ENCODE results near the gene GLI1.

Gene GLI1

DNA sequence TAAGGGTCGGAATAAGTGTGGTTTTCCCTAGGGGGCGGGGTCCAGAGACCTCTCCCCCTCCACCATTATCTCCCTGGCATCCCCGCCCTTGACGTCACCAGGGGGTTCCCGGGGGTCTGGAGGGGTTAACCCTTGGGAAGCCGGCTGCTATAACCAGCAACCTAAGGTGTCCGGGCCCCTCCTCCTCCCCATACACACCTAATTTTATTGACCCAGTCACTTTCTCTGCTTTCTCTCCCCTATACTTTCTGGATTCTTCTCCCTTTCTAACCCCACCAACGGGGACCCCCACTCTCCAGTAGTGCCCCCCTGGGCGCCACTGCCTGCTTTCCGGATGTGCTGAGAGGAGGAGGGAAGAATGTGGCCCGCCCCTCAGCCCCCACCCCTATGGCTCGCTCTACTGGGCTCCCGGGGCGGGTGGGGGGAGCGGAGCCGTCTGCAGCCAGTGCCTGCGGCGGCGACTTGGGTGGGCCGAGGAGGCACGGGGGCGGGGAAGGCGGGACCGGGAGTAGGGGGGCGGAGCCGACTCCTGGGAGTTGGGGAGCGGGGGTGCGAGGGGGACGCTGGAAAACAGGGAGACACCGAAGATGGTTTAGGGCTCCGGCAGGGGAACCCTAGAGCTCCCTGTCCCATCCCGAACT is 1.8 kb downstream of the GLI1 start:
- H3K4me2 ChIP-seq, result peak overlapping the region; percentile 89 to 100 (median 99)
- no peaks in the 10 kb centered on the region for H3K36me3 ChIP-seq
- no peak for TF ChIP-seq Cebpa-rat (IDR thresholded peaks at IDR 0.05)
- H3K9ac ChIP-seq, result peak overlapping the region; percentile 54 to 76 (median 71)
- no peaks in the 10 kb centered on the region for H3K9me3 ChIP-seq (replicated peaks in 1 of 11)
- peaks cover 0 to 11% (median 0%) of the 10 kb centered on the region in 11 experiments; a peak in 6 of 22 replicates for H4K20me1 ChIP-seq
- peak overlapping the region in 3 of 11 experiments; percentile 18 to 29 (median 20); a peak in 2 of 22 replicates for H3K27ac ChIP-seq
- peak overlapping the region; percentile 56 to 75 (median 69) for H3K4me3 ChIP-seq
- peaks cover 43 to 72% (median 57%) of the 10 kb centered on the region in 10 experiments for H3K4me1 ChIP-seq
- H3K27me3 ChIP-seq, result peaks cover 7 to 22% (median 18%) of the 10 kb centered on the region in 11 experiments

DNA sequence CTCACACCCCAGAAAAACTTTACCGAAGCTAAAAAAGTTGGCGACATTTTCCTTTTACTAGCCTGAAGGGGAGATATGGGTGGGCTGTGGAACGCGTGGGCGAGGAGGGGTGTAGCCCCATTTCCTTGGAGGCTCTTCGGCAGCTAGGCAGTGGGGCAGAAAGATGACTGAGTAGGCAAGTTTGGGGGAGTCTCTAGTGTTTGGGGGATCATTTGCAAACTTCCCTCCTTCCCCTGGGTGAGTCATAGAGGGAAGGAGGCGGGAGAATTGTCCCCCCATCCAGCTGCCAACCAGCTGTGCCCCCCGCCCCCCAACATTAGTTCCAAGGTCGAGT is 2.3 kb downstream of the GLI1 start:
- peak overlapping the region; percentile 89 to 100 (median 99) for H3K4me2 ChIP-seq
- H3K27ac ChIP-seq, result peak overlapping the region in 6 of 11 experiments; percentile 17 to 56 (median 30); a peak in 6 of 22 replicates
- H4K20me1 ChIP-seq, result peaks cover 0 to 16% (median 0%) of the 10 kb centered on the region in 11 experiments; a peak in 6 of 22 replicates
- H3K27me3 ChIP-seq, result peaks cover 7 to 22% (median 18%) of the 10 kb centered on the region in 11 experiments
- peak overlapping the region; percentile 54 to 76 (median 71) for H3K9ac ChIP-seq
- peak overlapping the region; percentile 56 to 75 (median 69) for H3K4me3 ChIP-seq
- H3K9me3 ChIP-seq (replicated peaks in 1 of 11), result no peaks in the 10 kb centered on the region
- TF ChIP-seq Cebpa-rat (IDR thresholded peaks at IDR 0.05), result no peak
- H3K4me1 ChIP-seq, result peaks cover 42 to 70% (median 54%) of the 10 kb centered on the region in 10 experiments
- H3K36me3 ChIP-seq, result no peaks in the 10 kb centered on the region

DNA sequence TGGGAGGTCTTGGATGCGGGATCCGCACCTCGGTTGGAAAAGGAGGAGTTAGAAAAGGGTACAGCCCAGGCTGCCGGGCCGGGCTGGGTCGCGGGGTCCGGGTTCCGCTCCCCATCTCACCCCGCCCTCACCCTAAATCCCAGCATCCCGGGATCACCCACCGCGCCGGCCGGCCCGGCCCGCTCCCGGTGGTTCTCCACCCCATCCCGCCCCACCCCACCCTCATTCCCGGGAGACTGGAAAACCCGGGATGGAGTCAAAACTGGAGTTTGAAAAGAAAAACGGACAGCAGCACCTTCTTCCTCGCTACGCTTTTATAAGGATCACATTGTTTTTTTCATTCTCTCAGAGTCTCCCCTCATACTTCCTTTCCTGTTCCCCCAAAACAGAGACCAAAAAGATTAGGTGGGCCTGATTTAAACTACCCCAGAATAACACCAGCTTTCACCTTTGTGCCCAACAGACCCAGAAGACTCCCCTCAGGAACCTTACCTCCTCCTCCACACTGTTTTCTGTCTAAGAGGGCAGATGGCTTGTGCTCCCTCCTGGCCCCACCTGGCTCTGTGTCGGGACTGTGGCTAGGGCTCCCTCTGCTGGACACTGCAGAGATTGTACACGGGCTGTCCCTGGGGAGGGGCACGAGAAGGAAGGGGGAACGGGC is 2.8 kb downstream of the GLI1 start:
- Histone ChIP-seq H3K4me3 (peak overlapping the region; percentile 56 to 75 (median 69)), H3K4me2 (peak overlapping the region; percentile 89 to 100 (median 99)), H4K20me1 (peaks cover 0 to 20% (median 0%) of the 10 kb centered on the region in 11 experiments; a peak in 7 of 22 replicates), H3K9me3 (replicated peaks in 1 of 11) (no peaks in the 10 kb centered on the region), H3K4me1 (peaks cover 39 to 66% (median 51%) of the 10 kb centered on the region in 10 experiments), H3K27ac (peak overlapping the region in 8 of 11 experiments; percentile 34 to 61 (median 49); a peak in 10 of 22 replicates), H3K36me3 (peaks cover 0 to 2% (median 0%) of the 10 kb centered on the region in 11 experiments; a peak in 2 of 22 replicates), H3K9ac (peak overlapping the region; percentile 54 to 76 (median 71)), H3K27me3 (peaks cover 7 to 22% (median 18%) of the 10 kb centered on the region in 11 experiments)
- TF ChIP-seq Cebpa-rat (IDR thresholded peaks at IDR 0.05), result no peak

DNA sequence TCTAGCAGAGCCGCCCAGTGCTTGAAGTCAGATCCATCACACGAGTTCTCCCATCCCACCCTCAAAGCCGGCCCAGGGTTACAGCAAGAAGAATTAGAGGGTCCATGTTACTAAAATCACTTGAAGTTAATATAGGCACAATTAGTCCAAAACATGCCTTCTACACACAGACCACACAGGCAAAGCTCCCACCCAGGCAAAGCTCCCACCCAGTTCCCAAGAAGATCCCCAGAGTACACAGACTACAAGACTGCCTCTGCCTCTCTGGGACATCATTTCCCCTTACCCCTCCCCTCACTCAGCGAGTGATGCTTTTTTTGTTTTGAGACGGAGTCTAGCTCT is 3.3 kb downstream of the GLI1 start:
- H3K9ac ChIP-seq, result peak overlapping the region in 2 of 11 experiments; percentile 14 to 76; a peak in 2 of 22 replicates
- TF ChIP-seq Cebpa-rat (IDR thresholded peaks at IDR 0.05), result no peak
- peaks cover 0 to 26% (median 1%) of the 10 kb centered on the region in 11 experiments; a peak in 7 of 22 replicates for H4K20me1 ChIP-seq
- H3K4me1 ChIP-seq, result peaks cover 34 to 61% (median 46%) of the 10 kb centered on the region in 10 experiments
- peaks cover 7 to 22% (median 18%) of the 10 kb centered on the region in 11 experiments for H3K27me3 ChIP-seq
- H3K27ac ChIP-seq, result no peak overlapping the region; a peak in 1 of 22 replicates
- H3K36me3 ChIP-seq, result peaks cover 0 to 7% (median 0%) of the 10 kb centered on the region in 11 experiments; a peak in 3 of 22 replicates
- peak overlapping the region in 4 of 10 experiments; percentile 56 to 75 (median 61); a peak in 7 of 20 replicates for H3K4me3 ChIP-seq
- H3K4me2 ChIP-seq, result peak overlapping the region; percentile 89 to 100 (median 99); a peak in 21 of 22 replicates
- H3K9me3 ChIP-seq (replicated peaks in 1 of 11), result no peaks in the 10 kb centered on the region

DNA sequence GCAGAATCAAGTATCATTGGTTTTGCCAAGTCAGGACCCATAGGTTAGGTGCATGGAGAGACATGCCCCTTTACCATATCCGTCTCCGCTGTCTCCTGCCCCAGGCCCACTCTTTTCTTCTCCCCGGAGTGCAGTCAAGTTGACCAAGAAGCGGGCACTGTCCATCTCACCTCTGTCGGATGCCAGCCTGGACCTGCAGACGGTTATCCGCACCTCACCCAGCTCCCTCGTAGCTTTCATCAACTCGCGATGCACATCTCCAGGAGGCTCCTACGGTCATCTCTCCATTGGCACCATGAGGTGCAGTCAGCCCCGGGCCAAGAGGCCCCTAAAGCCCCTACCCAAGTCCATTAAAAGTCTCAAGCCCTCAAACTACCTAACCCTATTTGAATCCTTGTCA is 5.0 kb downstream of the GLI1 start:
- Histone ChIP-seq H3K36me3 (peaks cover 0 to 24% (median 8%) of the 10 kb centered on the region in 11 experiments; a peak in 16 of 22 replicates), H3K4me1 (peaks cover 23 to 57% (median 37%) of the 10 kb centered on the region in 10 experiments), H3K4me2 (0 out of 22 replicates have a peak overlapping the region, but pooled peaks of 1 of the 11 experiments have one; percentile 99), H3K9ac (no peak overlapping the region), H3K9me3 (replicated peaks in 1 of 11) (no peaks in the 10 kb centered on the region), H3K4me3 (no peak overlapping the region), H3K27me3 (peaks cover 7 to 22% (median 18%) of the 10 kb centered on the region in 11 experiments), H3K27ac (no peak overlapping the region), H4K20me1 (peaks cover 0 to 42% (median 6%) of the 10 kb centered on the region in 11 experiments; a peak in 10 of 22 replicates)
- TF ChIP-seq Cebpa-rat (IDR thresholded peaks at IDR 0.05), result no peak

DNA sequence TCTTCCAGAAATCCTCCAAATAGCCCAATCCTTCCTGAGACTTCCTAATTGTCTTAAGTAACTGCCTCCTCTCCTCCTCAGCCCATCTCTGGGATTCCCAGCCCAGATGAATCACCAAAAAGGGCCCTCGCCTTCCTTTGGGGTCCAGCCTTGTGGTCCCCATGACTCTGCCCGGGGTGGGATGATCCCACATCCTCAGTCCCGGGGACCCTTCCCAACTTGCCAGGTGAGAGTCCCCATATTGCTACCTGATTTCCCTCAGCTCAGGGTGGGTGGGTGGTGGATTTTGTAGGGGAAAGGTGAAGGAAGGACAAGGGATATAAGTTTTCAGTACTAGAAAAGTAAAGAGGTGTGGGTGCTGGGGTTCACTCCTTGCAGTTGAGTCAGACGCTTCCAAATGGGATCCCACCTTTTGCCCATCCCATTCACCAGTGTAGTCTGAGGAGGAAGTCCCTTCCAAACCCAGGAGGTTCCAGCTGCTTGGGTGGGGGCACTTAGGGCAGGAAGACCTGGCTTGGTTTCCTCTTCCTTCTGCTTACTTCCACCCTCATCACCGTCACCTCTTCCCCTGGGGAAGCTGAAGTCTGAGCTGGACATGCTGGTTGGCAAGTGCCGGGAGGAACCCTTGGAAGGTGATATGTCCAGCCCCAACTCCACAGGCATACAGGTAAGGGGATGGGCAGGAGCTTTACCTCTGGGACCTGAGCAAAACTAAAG is 5.6 kb downstream of the GLI1 start:
- H3K4me1 ChIP-seq, result peaks cover 23 to 63% (median 38%) of the 10 kb centered on the region in 10 experiments
- H3K9ac ChIP-seq, result no peak overlapping the region
- peak overlapping the region in 6 of 11 experiments; percentile 5 to 27 (median 10); a peak in 4 of 22 replicates for H3K4me2 ChIP-seq
- H3K36me3 ChIP-seq, result peaks cover under 1 to 30% (median 14%) of the 10 kb centered on the region in 11 experiments; a peak in 19 of 22 replicates
- H3K27ac ChIP-seq, result no peak overlapping the region
- no peak overlapping the region for H3K4me3 ChIP-seq
- H3K27me3 ChIP-seq, result peaks cover 7 to 20% (median 17%) of the 10 kb centered on the region in 11 experiments
- no peaks in the 10 kb centered on the region for H3K9me3 ChIP-seq (replicated peaks in 1 of 11)
- peaks cover 0 to 49% (median 6%) of the 10 kb centered on the region in 11 experiments; a peak in 10 of 22 replicates for H4K20me1 ChIP-seq
- TF ChIP-seq Cebpa-rat (IDR thresholded peaks at IDR 0.05), result no peak

DNA sequence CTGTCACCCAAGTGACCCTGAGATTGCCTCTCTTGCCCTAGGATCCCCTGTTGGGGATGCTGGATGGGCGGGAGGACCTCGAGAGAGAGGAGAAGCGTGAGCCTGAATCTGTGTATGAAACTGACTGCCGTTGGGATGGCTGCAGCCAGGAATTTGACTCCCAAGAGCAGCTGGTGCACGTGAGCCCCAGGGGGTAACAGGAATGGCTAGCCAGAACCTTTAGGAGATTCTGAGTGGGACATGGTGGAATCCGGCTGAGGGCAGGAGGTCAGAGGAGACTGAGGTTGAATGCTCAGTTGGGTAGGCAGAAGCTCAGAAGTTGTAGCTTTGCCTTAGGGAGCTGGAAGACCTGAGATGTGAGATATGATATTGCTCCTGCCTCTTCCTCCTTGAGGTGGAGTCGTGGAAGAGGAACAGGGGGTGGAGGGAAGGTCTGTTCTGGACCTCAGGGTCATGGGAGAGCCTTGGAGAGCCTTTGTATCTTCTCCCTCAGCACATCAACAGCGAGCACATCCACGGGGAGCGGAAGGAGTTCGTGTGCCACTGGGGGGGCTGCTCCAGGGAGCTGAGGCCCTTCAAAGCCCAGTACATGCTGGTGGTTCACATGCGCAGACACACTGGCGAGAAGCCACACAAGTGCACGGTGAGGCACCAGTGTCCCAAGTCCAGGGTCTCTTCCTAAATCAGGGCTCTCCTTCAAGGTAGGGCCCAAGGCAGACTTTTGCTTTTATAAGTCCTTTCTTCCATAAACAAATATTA is 6.3 kb downstream of the GLI1 start:
- no peak for TF ChIP-seq Cebpa-rat (IDR thresholded peaks at IDR 0.05)
- Histone ChIP-seq H3K9me3 (replicated peaks in 1 of 11) (no peaks in the 10 kb centered on the region), H4K20me1 (peaks cover 0 to 56% (median 4%) of the 10 kb centered on the region in 11 experiments; a peak in 10 of 22 replicates), H3K4me1 (peaks cover 15 to 63% (median 33%) of the 10 kb centered on the region in 10 experiments), H3K4me3 (no peak overlapping the region), H3K36me3 (peaks cover 8 to 38% (median 21%) of the 10 kb centered on the region in 11 experiments; a peak in 19 of 22 replicates), H3K9ac (no peak overlapping the region), H3K4me2 (peak overlapping the region in 7 of 11 experiments; percentile 5 to 27 (median 12); a peak in 5 of 22 replicates), H3K27me3 (peaks cover 4 to 12% (median 9%) of the 10 kb centered on the region in 11 experiments), H3K27ac (no peak overlapping the region)

All from BLaER1 treated with 17β-estradiol and CSF1 and Interleukin-3, amounts not matched to agents 10 nM and 100 nM (cell line).